HepG2 (cell line): ENCODE measurements around the gene KIF2C. TPM values are rescaled to one million over a fixed set of nuclear protein-coding genes. Genes with fewer than 3 reads are reported as not detected.

Experiments used
- BRF2 ChIP-seq: sonication (generic); formaldehyde crosslinking; IDR thresholded peaks from 2 replicates; pipeline ENCODE4 v1.8.1; 2022; ENCODE audit warnings: mild to moderate bottlenecking, missing genetic modification reagents
- DBP ChIP-seq: sonication (generic); formaldehyde crosslinking; IDR thresholded peaks from 2 replicates; pipeline ENCODE4 v1.4.0; 2020; ENCODE audit warnings: missing genetic modification reagents; ENCODE audit errors: not compliant biosample characterization
- MEIS1 ChIP-seq: sonication (generic); formaldehyde crosslinking; IDR thresholded peaks from 2 replicates; pipeline ENCODE4 v1.9.0; 2021; ENCODE audit warnings: mild to moderate bottlenecking, missing genetic modification reagents, moderate library complexity, borderline replicate concordance
- NFATC3 ChIP-seq: sonication (generic); formaldehyde crosslinking; IDR thresholded peaks from 2 replicates; pipeline ENCODE4 v1.5.1; 2020; ENCODE audit warnings: mild to moderate bottlenecking, missing genetic modification reagents
- RERE ChIP-seq: IDR thresholded peaks from 2 replicates; pipeline ENCODE4 v1.6.1; 2016; ENCODE audit warnings: low read depth, missing genetic modification reagents, missing compliant biosample characterization
- SIN3A ChIP-seq: IDR thresholded peaks from 2 replicates; pipeline ENCODE4 v1.6.1; 2011; ENCODE audit warnings: low read depth, mild to moderate bottlenecking, control low read depth, low read length, borderline replicate concordance
- SPEN ChIP-seq: sonication (generic); formaldehyde crosslinking; IDR thresholded peaks from 2 replicates; pipeline ENCODE4 v1.5.1; 2020; ENCODE audit warnings: low read depth, mild to moderate bottlenecking, missing genetic modification reagents
- ZNF335 ChIP-seq: sonication (generic); formaldehyde crosslinking; IDR thresholded peaks from 2 replicates; pipeline ENCODE4 v1.4.0; 2020; ENCODE audit warnings: missing genetic modification reagents
- ZNF343 ChIP-seq: sonication (generic); formaldehyde crosslinking; IDR thresholded peaks from 2 replicates; pipeline ENCODE4 v1.4.0; 2020; ENCODE audit warnings: mild to moderate bottlenecking, missing genetic modification reagents
- ZNF609 ChIP-seq: sonication (generic); formaldehyde crosslinking; IDR thresholded peaks from 2 replicates; pipeline ENCODE4 v1.4.0; 2020; ENCODE audit warnings: mild to moderate bottlenecking, missing genetic modification reagents, borderline replicate concordance
- ZNF672 ChIP-seq: sonication (generic); formaldehyde crosslinking; IDR thresholded peaks from 2 replicates; pipeline ENCODE4 v1.8.1; 2022; ENCODE audit warnings: missing genetic modification reagents
- ZNF841 ChIP-seq: sonication (generic); formaldehyde crosslinking; IDR thresholded peaks from 2 replicates; pipeline ENCODE4 v1.8.1; 2023; ENCODE audit warnings: missing genetic modification reagents, borderline replicate concordance
- ZNF879 ChIP-seq: sonication (generic); formaldehyde crosslinking; IDR thresholded peaks from 2 replicates; pipeline ENCODE4 v1.8.1; 2023; ENCODE audit warnings: missing genetic modification reagents
- polyA plus RNA-seq, 8 experiments: library from polyadenylated mRNA; depleted of rRNA in 3 of 8; stranded (reverse) in 7 of 8; unstranded in 1 of 8; fragments of >200 nt; fragmentation: Illumina TruSeq in 4 of 8; extraction: Trizol in 4 of 8; gene quantifications; 2 replicates each; pipeline versions ENCODE4 v1.2.1 to v1.2.3, GENCODE V29; 2011 to 2016; ENCODE audit warnings: low read depth in 4 of 8, missing spikeins in 1 of 8, mixed read lengths in 1 of 8; ENCODE audit not compliant: insufficient read depth in 1 of 8
- total RNA-seq, 5 experiments: library from RNA; depleted of rRNA; stranded (reverse); fragments of >200 nt; fragmentation: Illumina TruSeq; extraction: Trizol; gene quantifications; 2 replicates each; pipeline ENCODE4 v1.2.3, GENCODE V29; 2016; ENCODE audit warnings: low read depth in 1 of 5

Gene KIF2C
- total and polyA plus RNA-seq, 2 of the 13 experiments (the other 11 are each of a cell fraction or from before 2014, with no cell fraction given) = 29.7 to 53.7 TPM

- TF ChIP-seq ZNF609 (CRISPR knock-in tag) (peak; percentile 64), ZNF841 (CRISPR knock-in tag) (no peak), NFATC3 (CRISPR knock-in tag) (no peak), BRF2 (CRISPR knock-in tag) (no peak), ZNF343 (CRISPR knock-in tag) (0 out of 2 replicates have a peak, but pooled peaks have one; percentile 84), ZNF879 (peak; percentile 75; the same call in 1 of the 2 replicates), MEIS1 (CRISPR knock-in tag) (0 out of 2 replicates have a peak, but pooled peaks have one; percentile 24), ZNF672 (no peak), SPEN (CRISPR knock-in tag) (peak; percentile 48; the same call in 1 of the 2 replicates), SIN3A (peak; percentile 68; the same call in 1 of the 2 replicates), ZNF335 (CRISPR knock-in tag) (peak; percentile 83; the same call in 1 of the 2 replicates), DBP (no peak), RERE (peak; percentile 44; the same call in 1 of the 2 replicates)
These were observed 67.9 kb downstream of the KIF2C start (continued) for GRCh38 chr1:44807364-44808062.
